ENCODE results near the gene ATP6V0D1.

DNA sequence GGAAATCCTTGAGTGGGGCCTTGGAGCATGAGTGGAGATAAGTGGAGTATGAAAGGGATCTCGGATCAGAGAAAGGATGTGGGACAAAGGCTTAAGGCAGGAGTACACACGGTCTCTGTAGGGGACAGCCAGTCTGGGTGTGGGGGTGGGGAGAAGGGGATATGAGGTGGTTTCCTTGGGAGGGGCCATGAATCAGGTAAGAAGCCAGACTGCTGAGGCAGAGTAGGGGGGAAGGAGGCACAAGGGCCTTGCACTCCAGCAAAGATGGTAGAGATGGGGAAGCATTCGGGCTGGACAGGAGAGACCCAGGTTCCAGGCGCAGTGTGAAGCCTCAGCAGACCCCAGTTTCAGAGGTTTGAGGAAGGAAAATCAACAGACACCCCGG, 48.5 kb downstream of the ATP6V0D1 start:
- no peak for TF ChIP-seq CTCF (conservative IDR thresholded peaks at IDR 0.05 in 1 of 2, IDR thresholded peaks at IDR 0.05 in 1 of 2; ENCODE audit: extremely low read depth in 1 of 2, insufficient read depth in 1 of 2, low read depth in 1 of 2, low read length in 2 of 2)
- TF ChIP-seq EZH2 (IDR thresholded peaks at IDR 0.05; ENCODE audit: borderline replicate concordance, low read length): no peak

Measured in mammary epithelial cell (primary cell).